Measurements from ENCODE around the gene ABHD12. TPM values are rescaled to one million over a fixed set of nuclear protein-coding genes. Genes with fewer than 3 reads are reported as not detected.

ABHD12 gene
- total and polyA plus RNA-seq, 10 of the 15 experiments (the other 5 are each of a cell fraction or from before 2014, with no cell fraction given), result 1.5 to 61.8 (median 26.7) TPM

GRCh38 chr20:25345721-25346120 is 44.9 kb downstream of the ABHD12 start:
- Histone ChIP-seq H3K9ac (ENCODE audit: control insufficient read depth, insufficient read depth, low read length) (no peak overlapping the region), H3K4me3 (no peak overlapping the region), H2AFZ (ENCODE audit: control insufficient read depth, low read depth, low read length) (no peak overlapping the region), H3K4me1 (ENCODE audit: control insufficient read depth, insufficient read depth, low read length) (no peaks in the 10 kb centered on the region), H3K79me2 (ENCODE audit: control insufficient read depth, insufficient read depth, low read length) (peaks cover 25% of the 10 kb centered on the region), H3K27ac (ENCODE audit: control insufficient read depth, insufficient read depth) (no peak overlapping the region), H3K36me3 (ENCODE audit: control insufficient read depth in 2 of 2, insufficient read depth in 2 of 2, low read length in 1 of 2) (no peaks in the 10 kb centered on the region; a peak in 1 of 4 replicates), H3K4me2 (ENCODE audit: control insufficient read depth, insufficient read depth) (no peak overlapping the region), H4K20me1 (ENCODE audit: control insufficient read depth, insufficient read depth) (peaks cover 2% of the 10 kb centered on the region; the same call in 1 of the 2 replicates), H3K9me3 (replicated peaks; ENCODE audit: control insufficient read depth, insufficient read depth, low read length) (no peaks in the 10 kb centered on the region), H3K27me3 (replicated peaks in 1 of 2; ENCODE audit: control insufficient read depth in 2 of 2, insufficient read depth in 2 of 2, low read length in 1 of 2) (no peaks in the 10 kb centered on the region)
- 93% methylated on average over 1 of the region's 1 CpG for WGBS (ENCODE audit: insufficient coverage, insufficient replicate concordance, low lambda C conversion rate, missing lambda C conversion rate)
- TF ChIP-seq RB1 (IDR thresholded peaks at IDR 0.05; ENCODE audit: borderline replicate concordance), result no peak
- no peak for TF ChIP-seq MYB (IDR thresholded peaks at IDR 0.05; ENCODE audit: borderline replicate concordance, low read depth, low read length)
- TF ChIP-seq POLR2AphosphoS5 (IDR thresholded peaks at IDR 0.05; ENCODE audit: low read length), result no peak
- no peak for TF ChIP-seq YBX1 (IDR thresholded peaks at IDR 0.05)
- TF ChIP-seq SP1 (IDR thresholded peaks at IDR 0.05; ENCODE audit: low read depth, low read length), result no peak
- TF ChIP-seq EGR1 (IDR thresholded peaks at IDR 0.05; ENCODE audit: borderline replicate concordance in 1 of 2, low read depth in 2 of 2, low read length in 2 of 2), result no peak
- no peak for TF ChIP-seq CBX5 (IDR thresholded peaks at IDR 0.05; ENCODE audit: low read depth)
- in situ Hi-C loops (cut with MboI), result no loop called here
- CTCF ChIA-PET, result no interaction called here
- RAD21 ChIA-PET (ENCODE audit: unreplicated experiment), result no interaction called here
- POLR2A ChIA-PET, result interaction anchor here (1.2 kb wide), 1 partner anchor 21 kb away, joined by 3 read pairs; no protein-coding TSS in a partner anchor
- intact Hi-C loops (cut with micrococcal nuclease; ENCODE audit: unreplicated experiment), result no loop called here
- SMC1A ChIA-PET (ENCODE audit: uncharacterized antibody, unreplicated experiment), result interaction anchor here (1.5 kb wide), 1 partner anchor 25 kb away, joined by 4 read pairs; no protein-coding TSS in a partner anchor
- ATAC-seq (no peak), DNase-seq (ENCODE audit: low read depth, low spot score) (no peak), FAIRE-seq (no peak)
- BruUV-seq (replicated peaks), result no TSS peak

GRCh38 chr20:25344634-25345033 is 46.0 kb downstream of the ABHD12 start:
- no peak overlapping the region for H3K27ac ChIP-seq (ENCODE audit: control insufficient read depth, insufficient read depth)
- 78% methylated on average over 3 of the region's 3 CpGs for whole genome bisulfite sequencing (ENCODE audit: insufficient coverage, insufficient replicate concordance, low lambda C conversion rate, missing lambda C conversion rate)
- CTCF ChIA-PET, result interaction anchor here (0.8 kb wide), 1 partner anchor 13 kb away, joined by 4 read pairs; no protein-coding TSS in a partner anchor
- no peak for DNase-seq (ENCODE audit: low read depth, low spot score)
- no peak for FAIRE-seq
- no peak overlapping the region for H3K9ac ChIP-seq (ENCODE audit: control insufficient read depth, insufficient read depth, low read length)
- H3K27me3 ChIP-seq (replicated peaks in 1 of 2; ENCODE audit: control insufficient read depth in 2 of 2, insufficient read depth in 2 of 2, low read length in 1 of 2), result no peaks in the 10 kb centered on the region
- no peaks in the 10 kb centered on the region for H3K9me3 ChIP-seq (replicated peaks; ENCODE audit: control insufficient read depth, insufficient read depth, low read length)
- H3K4me3 ChIP-seq, result no peak overlapping the region
- SMC1A ChIA-PET (ENCODE audit: uncharacterized antibody, unreplicated experiment), result interaction anchor here (0.7 kb wide), 1 partner anchor 34 kb away, joined by 3 read pairs; no protein-coding TSS in a partner anchor
- intact Hi-C loops (cut with micrococcal nuclease; ENCODE audit: unreplicated experiment), result no loop called here
- H2AFZ ChIP-seq (ENCODE audit: control insufficient read depth, low read depth, low read length), result no peak overlapping the region
- POLR2A ChIA-PET, result no interaction called here
- no peak overlapping the region for H3K4me2 ChIP-seq (ENCODE audit: control insufficient read depth, insufficient read depth)
- RAD21 ChIA-PET (ENCODE audit: unreplicated experiment), result no interaction called here
- no peaks in the 10 kb centered on the region for H3K4me1 ChIP-seq (ENCODE audit: control insufficient read depth, insufficient read depth, low read length)
- ATAC-seq, result no peak
- H4K20me1 ChIP-seq (ENCODE audit: control insufficient read depth, insufficient read depth), result peaks cover 2% of the 10 kb centered on the region; the same call in 1 of the 2 replicates
- BruUV-seq (replicated peaks), result no TSS peak
- peaks cover 27% of the 10 kb centered on the region for H3K79me2 ChIP-seq (ENCODE audit: control insufficient read depth, insufficient read depth, low read length)
- in situ Hi-C loops (cut with MboI), result no loop called here
- no peaks in the 10 kb centered on the region; a peak in 1 of 4 replicates for H3K36me3 ChIP-seq (ENCODE audit: control insufficient read depth in 2 of 2, insufficient read depth in 2 of 2, low read length in 1 of 2)
- no peak for TF ChIP-seq POLR2AphosphoS5 (IDR thresholded peaks at IDR 0.05; ENCODE audit: low read length)
- TF ChIP-seq SREBF1 (IDR thresholded peaks at IDR 0.05; ENCODE audit: low read length), result no peak
- TF ChIP-seq CREB1 (IDR thresholded peaks at IDR 0.05; ENCODE audit: low read depth), result no peak
- no peak for TF ChIP-seq PRDM15 (CRISPR knock-in tag; IDR thresholded peaks at IDR 0.05)
- no peak for TF ChIP-seq NFXL1 (IDR thresholded peaks at IDR 0.05; ENCODE audit: borderline replicate concordance)
- TF ChIP-seq SMAD5 (IDR thresholded peaks at IDR 0.05; ENCODE audit: low read depth), result no peak
